Prostate gland (tissue), 2 donors: Measurements from ENCODE around the gene PRAMEF14.
"Not testable (repeated sequence)": the region's sequence is repeated elsewhere in the genome, so short reads cannot be mapped to it uniquely, and the experiment has no call there.

Experiments
- CTCF ChIP-seq, 4 experiments: fragments of 200-600 bp in 2 of 4; fragments of 450-650 bp in 2 of 4; sonication (generic) in 2 of 4; IDR thresholded peaks; 1 replicate in 3 of 4; 2 replicates in 1 of 4; pipeline ENCODE4 v1.5.1; 2016 to 2019; ENCODE audit warnings: antibody characterized with exemption in 4 of 4, mild to moderate bottlenecking in 2 of 4, moderate library complexity in 2 of 4
- POLR2A ChIP-seq: fragments of 450-650 bp; IDR thresholded peaks from one replicate; pipeline ENCODE4 v1.6.1; 2016; ENCODE audit warnings: antibody characterized with exemption, mild to moderate bottlenecking
- POLR2AphosphoS5 ChIP-seq: sonication (generic); formaldehyde crosslinking; IDR thresholded peaks from one replicate; pipeline ENCODE4 v1.6.1; 2017; ENCODE audit warnings: antibody characterized with exemption

- TF ChIP-seq POLR2AphosphoS5; POLR2A; CTCF (IDR thresholded peaks at IDR 0.05): not testable (repeated sequence)
Observed at GRCh38 chr1:13342496-13342895, 4.4 kb downstream of the PRAMEF14 start.
